NCI-H187 treated with DMSO at 0.1 percent for 48 hours (cell line): ENCODE results near the gene MACF1.

Experiments used
- DNase-seq: peaks from one replicate; lab custom pipeline; 2025; lab: John Stamatoyannopoulos, UW

Gene MACF1

DNA sequence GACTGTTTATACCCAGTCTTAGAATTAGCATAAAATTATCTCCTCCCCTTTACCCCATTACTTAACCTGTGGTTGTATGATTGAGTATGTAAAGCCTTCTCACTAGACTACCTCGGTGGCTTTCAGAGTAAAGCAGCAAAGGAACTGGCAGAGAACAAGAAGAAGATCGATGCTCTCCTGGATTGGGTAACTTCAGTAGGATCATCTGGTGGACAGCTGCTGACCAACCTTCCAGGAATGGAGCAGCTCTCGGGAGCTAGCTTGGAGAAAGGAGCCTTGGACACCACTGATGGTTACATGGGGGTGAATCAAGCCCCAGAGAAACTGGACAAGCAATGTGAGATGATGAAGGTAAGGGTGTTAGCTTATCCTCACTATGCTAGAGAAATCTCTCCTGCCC is 148.4 kb downstream of the MACF1 start:
- DNase-seq: no peak

- no peak for DNase-seq
These were observed 150.1 kb downstream of the MACF1 start for GRCh38 chr1:39354572-39354971.

DNA sequence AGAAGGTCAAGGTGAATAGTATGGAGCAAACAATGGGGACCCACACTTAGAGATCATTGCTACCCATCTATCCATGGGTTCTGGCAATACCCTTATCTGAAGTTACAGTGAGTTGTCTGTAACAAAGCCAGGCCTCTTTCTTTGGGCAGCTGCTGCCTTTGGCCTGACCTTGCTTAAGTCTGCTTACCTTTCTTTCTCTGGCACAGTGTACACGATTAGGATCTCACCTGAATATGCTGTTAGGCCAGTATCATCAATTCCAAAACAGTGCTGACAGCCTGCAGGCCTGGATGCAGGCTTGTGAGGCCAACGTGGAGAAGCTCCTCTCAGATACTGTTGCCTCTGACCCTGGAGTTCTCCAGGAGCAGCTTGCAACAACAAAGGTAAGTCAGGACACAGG is 154.0 kb downstream of the MACF1 start:
- DNase-seq: no peak

GRCh38 chr1:39359028-39359570 is 154.6 kb downstream of the MACF1 start:
- DNase-seq: no peak

DNA sequence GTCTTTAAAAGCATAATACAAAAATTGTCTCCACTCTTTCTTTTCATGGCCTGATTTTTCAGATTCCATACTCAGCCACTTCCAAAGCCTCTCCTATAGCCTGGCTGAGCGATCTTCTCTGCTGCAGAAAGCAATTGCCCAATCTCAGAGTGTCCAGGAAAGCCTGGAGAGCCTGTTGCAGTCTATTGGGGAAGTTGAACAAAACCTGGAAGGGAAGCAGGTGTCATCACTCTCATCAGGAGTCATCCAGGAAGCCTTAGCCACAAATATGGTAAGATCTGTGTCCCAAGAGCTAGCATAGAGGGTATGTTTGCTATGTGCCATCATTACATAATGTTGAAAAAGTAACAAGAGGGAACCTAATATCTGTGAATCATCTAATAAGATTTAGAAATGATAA is 156.2 kb downstream of the MACF1 start:
- no peak for DNase-seq

- no peak for DNase-seq
These were observed 157.0 kb downstream of the MACF1 start for GRCh38 chr1:39361446-39361845.

GRCh38 chr1:39363267-39363666 is 158.8 kb downstream of the MACF1 start:
- no peak for DNase-seq

DNA sequence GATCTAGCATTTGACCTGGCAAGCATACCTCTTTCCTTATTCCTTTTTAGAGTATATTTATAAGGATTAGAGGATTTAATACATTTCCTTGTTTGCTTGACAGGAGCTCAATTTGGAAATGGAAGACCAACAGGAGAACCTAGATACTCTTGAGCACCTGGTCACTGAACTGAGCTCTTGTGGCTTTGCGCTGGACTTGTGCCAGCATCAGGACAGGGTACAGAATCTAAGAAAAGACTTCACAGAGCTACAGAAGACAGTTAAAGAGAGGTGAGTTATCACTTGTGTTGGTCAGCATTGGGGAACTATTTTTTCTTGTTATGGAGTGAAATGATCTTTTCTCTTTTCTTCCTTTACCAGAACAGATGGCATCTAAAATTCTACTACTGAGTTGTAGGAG is 163.6 kb downstream of the MACF1 start:
- no peak for DNase-seq

- DNase-seq: no peak
These were observed 165.1 kb downstream of the MACF1 start for GRCh38 chr1:39369565-39369964.

GRCh38 chr1:39370602-39371001 is 166.1 kb downstream of the MACF1 start:
- DNase-seq: no peak

GRCh38 chr1:39372105-39372504 is 167.6 kb downstream of the MACF1 start:
- no peak for DNase-seq

GRCh38 chr1:39376656-39377055 is 172.2 kb downstream of the MACF1 start:
- no peak for DNase-seq

- DNase-seq: no peak
These were observed 173.9 kb downstream of the MACF1 start for GRCh38 chr1:39378377-39378776.

- DNase-seq: no peak
These were observed 174.7 kb downstream of the MACF1 start for GRCh38 chr1:39379187-39379586.

DNA sequence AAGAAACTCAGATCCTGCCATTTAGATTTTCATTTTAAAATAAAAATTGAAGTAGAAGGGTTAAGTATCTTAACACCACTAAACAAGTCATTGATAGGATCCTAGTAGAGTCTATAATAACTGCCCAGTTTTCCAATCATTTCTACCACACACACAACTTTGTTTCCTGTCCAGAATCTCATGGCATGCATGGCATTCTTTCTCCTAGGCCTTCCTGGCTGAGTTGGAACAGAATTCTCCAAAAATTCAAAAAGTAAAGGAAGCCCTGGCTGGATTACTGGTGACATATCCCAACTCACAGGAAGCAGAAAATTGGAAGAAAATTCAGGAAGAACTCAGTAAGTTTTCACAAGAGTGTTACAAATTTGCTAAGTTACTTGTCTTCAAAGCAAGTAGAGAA is 175.5 kb downstream of the MACF1 start:
- no peak for DNase-seq

DNA sequence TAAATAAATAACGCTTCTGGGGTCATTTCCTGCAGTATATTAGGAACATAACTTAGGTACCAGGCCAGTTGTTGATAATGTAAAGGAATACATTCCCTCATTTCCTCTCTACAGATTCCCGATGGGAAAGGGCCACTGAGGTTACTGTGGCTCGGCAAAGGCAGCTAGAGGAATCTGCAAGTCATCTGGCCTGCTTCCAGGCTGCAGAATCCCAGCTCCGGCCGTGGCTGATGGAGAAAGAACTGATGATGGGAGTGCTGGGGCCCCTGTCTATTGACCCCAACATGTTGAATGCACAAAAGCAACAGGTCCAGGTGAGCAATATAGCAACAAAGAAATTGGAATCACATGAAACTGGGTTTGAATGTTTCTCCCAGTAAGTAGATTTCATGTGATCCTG is 177.3 kb downstream of the MACF1 start:
- no peak for DNase-seq

DNA sequence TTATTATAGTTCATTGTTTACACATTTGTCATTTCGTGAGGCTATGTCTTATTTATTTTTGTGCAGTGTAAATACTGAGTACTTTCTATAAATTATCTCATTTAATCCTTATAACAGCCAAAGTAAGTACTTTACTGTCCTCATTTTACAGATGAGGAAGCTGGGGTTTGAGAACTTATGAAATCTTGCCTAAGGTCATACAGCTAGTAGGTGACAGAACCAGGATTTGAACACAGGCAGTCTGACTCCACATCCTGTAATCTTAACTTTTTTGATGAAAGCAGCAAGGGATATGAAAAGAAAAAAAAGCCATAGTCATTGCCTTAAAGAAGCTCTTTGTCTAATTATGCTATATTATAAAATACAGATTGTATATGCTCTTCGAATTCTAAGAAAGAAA is 179.8 kb downstream of the MACF1 start:
- DNase-seq: no peak

- no peak for DNase-seq
These were observed 180.8 kb downstream of the MACF1 start for GRCh38 chr1:39385067-39385988.

GRCh38 chr1:39386997-39387396 is 182.5 kb downstream of the MACF1 start:
- no peak for DNase-seq

- DNase-seq: no peak
These were observed 183.0 kb downstream of the MACF1 start for GRCh38 chr1:39387452-39387851.

- no peak for DNase-seq
These were observed 187.5 kb downstream of the MACF1 start for GRCh38 chr1:39391691-39392679.

GRCh38 chr1:39392851-39393573 is 188.5 kb downstream of the MACF1 start:
- DNase-seq: no peak
